Astrocyte of the spinal cord (primary cell): ENCODE data around the gene ADAMTSL1.

Source experiments
- DNase-seq: peaks from one replicate; pipeline ENCODE4 v3.0.0; 2011; ENCODE audit warnings: low read depth, low spot score
- H3K4me3 ChIP-seq: 2 replicates; pipeline ENCODE4 v1.5.1; 2011; ENCODE audit warnings: low read depth, mild to moderate bottlenecking, low read length, moderate library complexity
- CTCF ChIP-seq: IDR thresholded peaks from 2 replicates; pipeline ENCODE4 v1.5.1; 2012; ENCODE audit warnings: low read depth, mild to moderate bottlenecking, low read length, inconsistent platforms
- in situ Hi-C: cut with HindIII; loops from 2 replicates; pipeline ENCODE4 v1.10.0; 2017; ENCODE audit warnings: low sequenced_read_pairs

ADAMTSL1 gene

GRCh38 chr9:18920141-18921084, 446.5 kb downstream of the ADAMTSL1 start:
- in situ Hi-C loops = no loop called here
- TF ChIP-seq CTCF = no peak
- DNase-seq = no peak
- no peak overlapping the region for H3K4me3 ChIP-seq

- no peak overlapping the region for H3K4me3 ChIP-seq
- no peak for DNase-seq
- no peak for TF ChIP-seq CTCF
- in situ Hi-C loops = no loop called here
These were observed 447.6 kb downstream of the ADAMTSL1 start for GRCh38 chr9:18921366-18922075.

- no peak for DNase-seq
- in situ Hi-C loops = no loop called here
These were observed 448.4 kb downstream of the ADAMTSL1 start for GRCh38 chr9:18922161-18922885.

GRCh38 chr9:18923167-18923566, 449.2 kb downstream of the ADAMTSL1 start:
- in situ Hi-C loops = no loop called here
- TF ChIP-seq CTCF = no peak

More at GRCh38 chr9:18922161-18922885, 448.4 kb downstream of the ADAMTSL1 start:
- H3K4me3 ChIP-seq = no peak overlapping the region
- TF ChIP-seq CTCF = no peak

GRCh38 chr9:18923671-18924430, 449.9 kb downstream of the ADAMTSL1 start:
- no peak for DNase-seq
- no peak overlapping the region for H3K4me3 ChIP-seq
- no peak for TF ChIP-seq CTCF
- in situ Hi-C loops = no loop called here

More at GRCh38 chr9:18923167-18923566, 449.2 kb downstream of the ADAMTSL1 start:
- DNase-seq = no peak
- no peak overlapping the region for H3K4me3 ChIP-seq
